Pulmonary artery endothelial cell (primary cell): ENCODE data around the gene KCNG2. TPM values are rescaled to one million over a fixed set of nuclear protein-coding genes. Genes with fewer than 3 reads are reported as not detected.

Source experiments
- DNase-seq: peaks from one replicate; pipeline ENCODE4 v3.0.0-alpha.2; 2011; ENCODE audit warnings: low read depth, low spot score
- total RNA-seq: library from RNA; depleted of rRNA; stranded (reverse); fragments of >200 nt; gene quantifications from 2 replicates; pipeline ENCODE4 v1.2.3, GENCODE V29; 2014

Gene KCNG2
- total RNA-seq, 1 donor from 2014 or later, result not detected

DNA sequence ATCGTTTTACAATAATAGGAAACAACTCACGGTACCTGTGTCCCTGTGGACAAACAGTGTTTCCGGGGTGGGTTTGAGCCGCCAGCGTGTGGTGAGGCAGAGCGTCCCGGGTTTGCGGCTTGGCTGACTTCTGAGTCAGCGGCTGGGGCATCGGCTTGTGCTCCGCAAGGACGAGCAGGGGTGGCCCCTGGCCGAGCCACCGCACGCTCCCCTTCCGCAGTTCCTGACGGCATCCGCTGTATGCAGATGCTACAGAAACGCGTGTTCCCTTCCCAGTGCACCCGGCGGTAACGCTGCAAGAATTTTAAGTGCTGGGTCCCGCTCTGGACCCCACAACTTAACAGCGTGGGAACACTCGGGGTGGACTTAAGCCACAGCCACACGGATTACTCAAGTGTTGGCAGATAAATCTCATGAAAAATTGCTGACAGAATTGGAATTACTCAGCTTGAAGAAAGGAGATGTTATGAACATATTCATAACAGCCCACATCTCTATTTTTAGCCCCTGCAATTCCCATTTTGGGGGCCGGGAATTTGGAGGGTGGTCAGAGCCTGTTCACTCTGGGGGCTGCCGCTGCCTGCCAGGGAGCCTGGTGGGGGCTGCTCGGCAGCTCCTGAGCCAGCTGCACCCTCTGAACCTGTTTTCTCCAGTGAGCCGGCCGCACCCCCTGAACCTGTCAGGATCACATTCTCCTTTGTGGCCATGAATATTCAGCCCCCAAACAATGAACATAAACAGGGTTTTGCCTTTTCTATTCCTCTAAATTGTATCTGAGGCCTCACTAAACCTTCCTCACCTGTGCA lies 12.6 kb upstream of the KCNG2 start:
- no peak for DNase-seq

GRCh38 chr18:79785831-79786230 lies 11.9 kb upstream of the KCNG2 start:
- no peak for DNase-seq

DNA sequence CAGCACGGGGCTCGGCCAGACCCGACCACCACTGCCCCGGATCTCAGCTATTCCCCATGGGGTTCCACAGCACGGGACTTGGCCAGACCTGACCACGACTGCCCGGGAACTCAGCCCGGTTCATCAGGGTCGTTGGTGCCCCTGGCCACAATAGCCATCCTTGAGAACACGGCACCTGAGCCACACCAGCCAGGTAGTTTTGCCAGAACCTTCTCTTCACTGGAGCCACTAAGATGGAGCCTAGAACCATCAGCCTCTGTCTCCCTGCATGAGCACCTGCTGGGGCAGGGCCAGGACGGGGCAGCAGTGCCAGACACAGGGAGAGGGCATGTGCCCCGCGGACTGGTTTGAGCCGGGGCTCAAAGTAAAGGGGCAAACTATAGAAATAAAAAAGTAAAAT lies 11.4 kb upstream of the KCNG2 start:
- no peak for DNase-seq

DNA sequence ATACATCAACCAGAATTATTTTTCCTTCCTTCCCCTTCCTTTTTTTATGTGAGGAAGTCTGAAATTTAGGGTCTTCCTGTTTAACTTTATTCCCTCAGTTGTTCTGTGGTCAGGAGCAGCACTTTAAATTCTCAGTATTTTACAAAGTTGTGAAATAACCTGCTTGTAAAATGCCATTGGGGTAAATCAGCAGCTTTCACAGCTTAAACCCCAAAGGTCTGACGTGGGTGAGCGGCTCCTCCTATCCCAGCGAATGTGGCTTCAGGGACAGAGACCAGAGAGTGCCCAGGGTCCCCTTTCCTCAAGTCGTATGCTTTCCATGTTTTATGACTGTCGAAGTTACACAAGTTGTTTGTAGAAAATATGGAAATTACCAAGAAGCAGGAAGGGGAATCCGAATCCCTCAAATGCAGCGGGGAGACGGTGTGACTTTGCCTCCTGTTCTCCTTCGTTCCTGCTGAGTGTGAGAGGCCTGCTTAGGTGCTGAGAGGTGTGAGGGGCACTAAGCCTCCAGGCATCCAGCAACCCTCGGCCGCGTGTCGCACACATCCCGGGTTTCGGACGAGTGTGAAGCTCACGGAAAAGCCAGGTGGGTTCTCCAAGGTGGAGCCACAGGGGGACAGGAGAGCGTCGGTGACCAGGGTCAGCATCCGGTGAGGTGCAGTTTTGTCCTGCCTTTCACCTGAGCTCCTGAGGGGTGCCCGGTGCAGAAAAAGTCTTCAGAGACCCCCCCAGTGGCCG lies 10.8 kb upstream of the KCNG2 start:
- no peak for DNase-seq

DNA sequence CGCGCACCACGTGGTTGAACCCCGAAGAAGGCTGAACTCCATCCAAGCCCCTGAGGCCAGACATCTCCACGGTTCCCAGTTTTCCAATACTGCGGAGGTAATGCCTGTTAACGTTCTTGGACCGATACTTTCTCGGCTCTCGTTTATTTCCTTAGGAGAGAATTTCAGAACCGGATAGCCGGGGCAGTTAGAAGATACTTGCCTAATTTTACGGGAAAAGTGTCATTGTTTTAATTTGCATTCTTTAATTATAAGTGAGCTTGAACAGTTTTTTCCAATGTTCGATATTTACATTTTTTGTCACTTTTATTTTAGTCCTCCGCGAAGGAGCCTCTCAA lies 10.2 kb upstream of the KCNG2 start:
- DNase-seq, result no peak

DNA sequence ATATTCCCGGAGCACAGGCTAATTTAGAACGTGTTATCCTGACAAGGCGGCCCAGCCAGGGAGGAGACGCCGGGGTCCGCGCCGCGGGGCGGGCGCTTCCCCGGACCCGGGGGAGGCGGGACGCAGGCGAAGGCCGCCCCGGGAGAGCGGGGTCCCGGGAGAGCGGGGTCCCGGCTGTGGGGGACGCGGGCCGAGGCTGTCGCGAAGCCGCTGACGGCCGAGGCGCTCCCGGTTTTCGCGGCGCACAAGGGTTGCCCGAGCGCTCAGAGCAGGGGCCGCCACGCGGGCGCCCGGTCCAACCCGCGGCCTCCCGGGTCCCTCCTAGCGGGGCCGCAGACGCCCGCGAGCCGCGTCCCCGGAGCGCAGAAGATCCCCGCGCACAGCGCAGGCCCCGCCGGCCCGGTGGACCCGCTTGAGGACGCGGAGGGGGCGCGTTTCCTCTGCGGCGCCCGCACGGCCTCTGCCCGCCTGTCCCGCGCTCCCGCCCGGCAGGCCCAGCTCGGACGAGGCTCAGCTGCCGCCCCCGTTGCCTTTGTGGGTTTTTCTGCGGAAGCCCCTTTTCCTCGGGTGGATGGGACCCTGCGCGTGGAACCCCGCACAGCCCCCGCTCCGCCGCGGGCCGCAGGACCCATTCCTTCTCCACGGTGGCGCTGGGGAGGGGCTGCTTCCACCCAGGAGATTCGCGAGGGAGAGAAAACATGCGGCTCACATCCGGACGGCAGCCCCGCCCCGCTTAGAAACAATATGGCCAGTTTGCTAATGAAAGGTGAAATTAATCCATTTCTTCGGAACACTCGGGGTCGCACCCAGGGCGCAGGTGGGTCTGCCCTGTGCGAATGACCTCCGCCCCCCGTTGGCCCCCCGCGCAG lies 9.6 kb upstream of the KCNG2 start:
- no peak for DNase-seq

DNA sequence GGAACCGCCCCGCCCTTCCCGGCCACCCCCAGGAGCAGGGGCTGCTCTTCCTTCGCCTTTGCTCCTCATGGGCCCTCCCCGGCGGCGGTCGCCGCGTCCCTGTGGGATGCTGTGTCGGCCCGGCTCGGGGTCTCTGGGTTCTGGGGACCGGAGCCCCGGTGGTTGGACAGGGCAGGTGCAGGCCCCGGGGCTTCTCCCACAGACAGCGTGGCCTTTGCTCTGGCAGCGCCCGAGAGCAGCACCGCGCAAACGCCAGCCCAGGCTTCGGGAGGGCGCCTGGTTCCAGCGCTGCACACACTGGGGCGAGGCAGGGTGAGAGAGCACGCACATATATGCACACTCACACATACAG lies 9.0 kb upstream of the KCNG2 start:
- DNase-seq, result no peak

DNA sequence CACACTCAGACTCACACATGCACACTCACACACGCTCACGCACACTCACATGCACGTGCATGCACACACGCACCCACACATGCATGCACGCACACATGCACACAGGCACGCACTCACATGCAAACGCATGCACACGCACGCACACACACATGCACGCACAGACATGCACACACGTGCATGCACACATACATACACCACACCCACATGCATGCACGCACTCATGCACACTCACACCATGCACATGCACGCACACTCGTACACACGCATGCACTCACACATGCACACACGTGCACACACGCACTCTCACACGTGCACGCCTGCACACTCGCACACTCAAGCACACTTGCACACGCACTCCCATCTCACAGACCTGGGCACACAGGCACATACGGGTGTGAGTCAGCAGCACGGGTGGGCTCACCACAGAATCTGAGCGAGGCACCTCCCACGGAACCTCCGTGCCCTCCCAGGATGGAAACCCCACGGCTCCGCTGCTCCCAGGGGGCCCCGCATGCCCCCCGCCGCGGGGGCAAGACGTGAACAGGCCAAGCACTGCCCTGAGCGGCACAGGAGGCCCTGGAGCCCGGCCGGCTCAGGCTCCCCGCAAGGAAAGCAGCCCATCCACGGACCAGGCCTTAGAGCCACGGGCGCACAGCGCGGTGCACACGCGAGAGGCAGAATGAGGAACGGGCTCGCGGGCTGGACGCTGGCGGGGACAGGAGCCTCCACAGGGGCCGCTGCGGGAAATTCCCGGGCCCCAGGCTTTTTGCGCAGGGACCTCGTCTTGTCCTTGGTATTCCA lies 8.4 kb upstream of the KCNG2 start:
- DNase-seq, result no peak

GRCh38 chr18:79789901-79790890 lies 7.5 kb upstream of the KCNG2 start:
- DNase-seq, result no peak

- peak; percentile 24 for DNase-seq
Observed at GRCh38 chr18:79790996-79791972, 6.5 kb upstream of the KCNG2 start.

DNA sequence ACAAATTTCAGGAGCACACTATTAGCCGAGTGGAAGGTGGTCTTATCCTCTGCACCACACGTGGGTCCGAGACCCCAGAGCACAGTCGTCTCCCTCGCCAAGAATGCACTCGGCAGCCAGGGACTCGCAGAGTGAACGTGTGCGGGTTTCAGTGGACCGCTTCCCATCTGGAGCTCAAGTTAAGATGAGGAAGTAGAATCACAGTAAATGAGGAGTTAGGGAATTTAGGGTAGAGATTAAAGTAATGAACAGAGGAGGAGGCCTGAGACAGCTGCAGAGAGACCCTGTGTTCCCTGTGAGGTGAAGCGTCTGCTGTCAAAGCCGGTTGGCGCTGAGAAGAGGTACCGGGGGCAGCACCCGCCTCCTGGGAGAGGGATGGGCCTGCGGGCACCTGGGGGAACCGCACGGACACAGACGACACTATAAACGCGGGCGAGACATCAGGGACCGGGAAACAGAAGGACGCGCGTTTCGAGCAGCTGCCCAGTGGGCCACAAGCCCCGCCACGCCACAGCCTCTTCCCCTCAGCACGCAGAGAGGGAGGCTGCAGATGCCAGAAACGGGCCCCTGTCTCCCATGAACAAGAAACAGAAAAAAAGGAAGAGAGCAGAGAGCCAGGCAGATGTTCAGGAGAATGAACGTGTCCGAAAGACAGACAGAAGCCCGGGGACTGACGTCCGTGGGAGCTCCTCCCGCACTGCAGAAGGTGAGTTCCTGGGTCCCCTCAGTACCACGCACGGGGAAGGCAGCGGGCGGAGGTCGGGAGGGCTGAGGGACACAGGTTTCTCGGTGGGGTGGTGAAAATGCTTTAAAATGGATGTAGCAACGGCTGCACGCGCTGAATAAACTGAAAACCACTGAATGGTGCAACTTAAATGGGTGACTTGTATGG lies 5.4 kb upstream of the KCNG2 start:
- no peak for DNase-seq

GRCh38 chr18:79792988-79793355 lies 4.8 kb upstream of the KCNG2 start:
- no peak for DNase-seq

- no peak for DNase-seq
Observed at GRCh38 chr18:79794846-79795245, 2.9 kb upstream of the KCNG2 start.

- DNase-seq, result no peak
Observed at GRCh38 chr18:79795446-79795845, 2.3 kb upstream of the KCNG2 start.

- no peak for DNase-seq
Observed at GRCh38 chr18:79796016-79796415, 1.7 kb upstream of the KCNG2 start.

DNA sequence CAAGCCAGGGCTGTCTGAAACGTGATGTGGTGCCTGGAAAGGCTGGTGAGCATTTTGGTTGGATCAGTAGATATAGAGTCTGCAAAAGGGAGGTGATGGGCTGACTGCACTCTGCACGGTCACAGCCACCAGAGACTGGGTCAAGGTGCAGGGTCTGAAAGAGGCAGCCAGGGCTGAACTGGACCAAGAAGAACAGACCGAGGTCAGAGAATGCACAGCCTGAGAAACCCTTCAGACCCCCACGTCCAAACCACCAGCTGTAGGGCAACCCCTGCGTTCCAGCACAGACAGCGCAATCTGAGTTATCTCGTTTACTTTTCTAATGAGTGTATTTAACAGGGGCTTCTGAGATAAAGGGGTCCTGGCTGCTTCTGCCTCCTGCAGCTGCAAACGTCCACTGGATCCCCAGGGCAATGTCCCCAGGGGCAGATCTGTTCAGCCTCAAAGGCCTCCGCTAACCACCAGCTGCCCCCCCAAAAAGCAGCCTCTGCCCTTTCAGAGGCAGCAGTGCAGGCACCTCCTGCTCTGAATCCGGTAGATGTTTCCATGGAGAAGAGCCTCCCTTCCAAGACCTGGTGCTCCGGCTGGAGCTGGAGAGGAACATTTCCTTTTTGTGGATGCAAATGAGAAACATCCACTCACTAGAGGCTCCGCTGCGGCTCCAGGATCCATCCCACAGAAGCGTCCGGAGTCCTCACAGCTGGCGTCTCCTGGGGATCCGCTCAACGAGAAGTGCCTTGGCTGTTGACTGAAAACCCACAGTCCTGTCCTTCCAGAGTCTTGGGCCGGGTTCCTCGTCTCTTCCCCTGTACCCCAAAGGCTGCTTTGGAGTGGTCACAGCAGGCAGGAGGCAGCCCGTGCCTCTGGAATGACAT lies 970 bp upstream of the KCNG2 start:
- DNase-seq, result no peak
